H1 (cell line): ENCODE data around the gene CREB1. TPM values are rescaled to one million over a fixed set of nuclear protein-coding genes. Genes with fewer than 3 reads are reported as not detected.

Experiments used
- CTCF ChIA-PET: fragments of 300-600 bp; sonication (Branson Sonifier 250); formaldehyde crosslinking; loops from one replicate; lab custom pipeline; 2021; ENCODE audit not compliant: partially characterized antibody; lab: Charles Lee
- POLR2A ChIA-PET: fragments of 300-600 bp; sonication (Branson Sonifier 250); formaldehyde crosslinking; loops from one replicate; lab custom pipeline; 2021; ENCODE audit warnings: inconsistent platforms; ENCODE audit not compliant: partially characterized antibody; lab: Charles Lee
- DNase-seq, 2 experiments: peaks; one replicate each; pipeline versions ENCODE4 v3.0.0 to v3.0.0-alpha.2; 2010 to 2022; ENCODE audit warnings: low spot score in 2 of 2, low read depth in 1 of 2, mixed read lengths in 1 of 2
- FAIRE-seq: peaks from 2 replicates; lab custom pipeline; 2011; peaks lifted over from hg19 to GRCh38; lab: Jason Lieb, UNC
- H2AFZ ChIP-seq: 2 replicates; pipeline ENCODE4 v1.8.1; 2012; ENCODE audit warnings: low read length, inconsistent platforms
- H2AK5ac ChIP-seq: 2 replicates; pipeline ENCODE4 v1.6.1; 2013; ENCODE audit warnings: low read depth, low read length
- H2BK120ac ChIP-seq: replicated peaks from 2 replicates; pipeline ENCODE3; 2013; ENCODE audit warnings: low read depth, low read length, inconsistent platforms
- H2BK12ac ChIP-seq: 2 replicates; pipeline ENCODE4 v1.6.1; 2013; ENCODE audit warnings: low read depth, low read length
- H2BK15ac ChIP-seq: 2 replicates; pipeline ENCODE4 v1.6.1; 2013; ENCODE audit warnings: low read length
- H2BK20ac ChIP-seq: 2 replicates; pipeline ENCODE4 v1.6.1; 2013; ENCODE audit warnings: low read length
- H2BK5ac ChIP-seq: 2 replicates; pipeline ENCODE4 v1.6.1; 2013; ENCODE audit warnings: low read depth, low read length
- H3K14ac ChIP-seq: 2 replicates; pipeline ENCODE4 v1.6.1; 2013; ENCODE audit warnings: inconsistent platforms; ENCODE audit not compliant: insufficient read length
- H3K18ac ChIP-seq: 2 replicates; pipeline ENCODE4 v1.6.1; 2013; ENCODE audit warnings: low read length; ENCODE audit errors: extremely low read depth
- H3K23ac ChIP-seq: 2 replicates; pipeline ENCODE4 v1.6.1; 2013; ENCODE audit warnings: inconsistent platforms; ENCODE audit not compliant: insufficient read length
- H3K23me2 ChIP-seq: 2 replicates; pipeline ENCODE4 v1.6.1; 2013; ENCODE audit warnings: low read depth, low read length
- H3K27ac ChIP-seq: 2 replicates; pipeline ENCODE4 v1.6.1; 2011; ENCODE audit warnings: low read depth, low read length, inconsistent platforms
- H3K27me3 ChIP-seq, 4 experiments: replicated peaks in 1 of 4; 1 replicate in 1 of 4; 2 replicates in 3 of 4; pipeline versions ENCODE4 v1.6.1 to v1.8.1; 2011 to 2013; ENCODE audit warnings: low read length in 3 of 4, mild to moderate bottlenecking in 3 of 4, inconsistent platforms in 2 of 4, mixed read lengths in 2 of 4, moderate library complexity in 1 of 4; ENCODE audit not compliant: control insufficient read depth in 3 of 4, insufficient read depth in 3 of 4; ENCODE audit errors: extremely low read depth in 1 of 4
- H3K36me3 ChIP-seq, 4 experiments: 2 replicates each; pipeline versions ENCODE4 v1.6.1 to v1.8.1; 2011 to 2013; ENCODE audit warnings: mild to moderate bottlenecking in 4 of 4, low read length in 3 of 4, moderate library complexity in 2 of 4, control low read depth in 1 of 4, inconsistent platforms in 1 of 4; ENCODE audit not compliant: insufficient read depth in 4 of 4, control insufficient read depth in 2 of 4
- H3K4ac ChIP-seq: replicated peaks from 2 replicates; pipeline ENCODE3; 2013; ENCODE audit warnings: low read length, low read depth, mixed read lengths, inconsistent platforms; ENCODE audit not compliant: insufficient read length
- H3K4me1 ChIP-seq, 4 experiments: replicated peaks in 1 of 4; 1 replicate in 1 of 4; 2 replicates in 3 of 4; pipeline versions ENCODE4 v1.6.1 to v1.8.1; 2011 to 2013; ENCODE audit warnings: low read length in 3 of 4, inconsistent platforms in 2 of 4, mixed read lengths in 1 of 4; ENCODE audit not compliant: insufficient read depth in 4 of 4, control insufficient read depth in 3 of 4
- H3K4me2 ChIP-seq, 2 experiments: 2 replicates each; pipeline versions ENCODE4 v1.6.1 to v1.8.1; 2011 to 2013; ENCODE audit warnings: low read depth in 2 of 2, low read length in 2 of 2, control low read depth in 1 of 2, inconsistent platforms in 1 of 2, mild to moderate bottlenecking in 1 of 2; ENCODE audit not compliant: insufficient read depth in 1 of 2
- H3K4me3 ChIP-seq, 4 experiments: fragments of 200-600, 300-600 bp in 1 of 4; sonication (generic), shearing (Covaris generic), sonication (Bioruptor Twin) in 1 of 4; 2 replicates each; pipeline versions ENCODE4 v1.5.1 to v1.8.1; 2011 to 2016; ENCODE audit warnings: low read length in 4 of 4, low read depth in 3 of 4, control low read depth in 2 of 4, inconsistent platforms in 2 of 4, mild to moderate bottlenecking in 2 of 4, mixed read lengths in 1 of 4, moderate library complexity in 1 of 4; ENCODE audit not compliant: insufficient read depth in 2 of 4; ENCODE audit errors: extremely low read depth in 1 of 4
- H3K56ac ChIP-seq: replicated peaks from 2 replicates; pipeline ENCODE3; 2013; ENCODE audit warnings: low read depth, mild to moderate bottlenecking, mixed read lengths, low read length, inconsistent platforms; ENCODE audit not compliant: insufficient read length
- H3K79me1 ChIP-seq: 2 replicates; pipeline ENCODE4 v1.6.1; 2013; ENCODE audit warnings: low read depth, low read length, control low read depth
- H3K79me2 ChIP-seq, 2 experiments: 2 replicates each; pipeline versions ENCODE4 v1.6.1 to v1.8.1; 2012 to 2013; ENCODE audit warnings: low read length in 2 of 2, mild to moderate bottlenecking in 2 of 2, inconsistent platforms in 1 of 2; ENCODE audit not compliant: insufficient read depth in 2 of 2, control insufficient read depth in 1 of 2
- H3K9ac ChIP-seq, 4 experiments: replicated peaks in 1 of 4; 1 replicate in 1 of 4; 2 replicates in 3 of 4; pipeline versions ENCODE4 v1.6.1 to v1.8.1; 2011 to 2013; ENCODE audit warnings: low read depth in 3 of 4, low read length in 3 of 4, control low read depth in 2 of 4, mild to moderate bottlenecking in 2 of 4, moderate library complexity in 2 of 4, inconsistent platforms in 1 of 4; ENCODE audit errors: extremely low read depth in 1 of 4
- H3K9me3 ChIP-seq, 2 experiments: 2 replicates each; pipeline versions ENCODE4 v1.6.1 to v1.8.1; 2012 to 2013; ENCODE audit warnings: mild to moderate bottlenecking in 2 of 2, moderate library complexity in 2 of 2, control low read depth in 1 of 2, inconsistent platforms in 1 of 2, low read depth in 1 of 2, low read length in 1 of 2, mixed read lengths in 1 of 2; ENCODE audit not compliant: insufficient read depth in 2 of 2
- H4K20me1 ChIP-seq, 2 experiments: replicated peaks in 1 of 2; 2 replicates each; pipeline versions ENCODE3 to v1.8.1; 2011 to 2013; ENCODE audit warnings: inconsistent platforms in 2 of 2, low read length in 2 of 2, mild to moderate bottlenecking in 1 of 2; ENCODE audit not compliant: insufficient read depth in 2 of 2, control insufficient read depth in 1 of 2
- H4K5ac ChIP-seq: 2 replicates; pipeline ENCODE4 v1.6.1; 2013; ENCODE audit warnings: low read length, low read depth, mixed read lengths, inconsistent platforms; ENCODE audit not compliant: insufficient read length
- H4K8ac ChIP-seq: 2 replicates; pipeline ENCODE4 v1.8.0; 2013; ENCODE audit warnings: mild to moderate bottlenecking, moderate library complexity, low read length, inconsistent platforms; ENCODE audit not compliant: insufficient read depth; ENCODE audit errors: extremely low read depth
- H4K91ac ChIP-seq: replicated peaks from 2 replicates; pipeline ENCODE3; 2013; ENCODE audit warnings: low read length, mixed read lengths, inconsistent platforms; ENCODE audit not compliant: insufficient read length
- CBX8 ChIP-seq: fragments of 300-800, 300-1000 bp; sonication (generic); IDR thresholded peaks from 2 replicates; pipeline ENCODE4 v1.7.1; 2016; ENCODE audit warnings: low read depth, low read length, borderline replicate concordance
- CHD1 ChIP-seq: IDR thresholded peaks from 2 replicates; pipeline ENCODE4 v1.6.1; 2012; ENCODE audit warnings: low read depth, low read length, improper control_type of control experiment
- HDAC2 ChIP-seq, 2 experiments: fragments of 300-600 bp in 1 of 2; sonication (generic) in 1 of 2; IDR thresholded peaks; 2 replicates each; pipeline ENCODE4 v1.6.1; 2011 to 2012; ENCODE audit warnings: low read depth in 2 of 2, low read length in 2 of 2, mild to moderate bottlenecking in 2 of 2, moderate library complexity in 2 of 2, borderline replicate concordance in 1 of 2, inconsistent platforms in 1 of 2
- SAP30 ChIP-seq: fragments of 300-600 bp; sonication (generic); IDR thresholded peaks from 2 replicates; pipeline ENCODE4 v1.7.1; 2012; ENCODE audit warnings: low read length, moderate library complexity, mild to moderate bottlenecking, inconsistent platforms; ENCODE audit not compliant: insufficient read depth, insufficient replicate concordance
- SP2 ChIP-seq: IDR thresholded peaks from 2 replicates; pipeline ENCODE4 v1.6.1; 2012; ENCODE audit warnings: mild to moderate bottlenecking, low read length, inconsistent platforms
- YY1 ChIP-seq: IDR thresholded peaks from 2 replicates; pipeline ENCODE4 v1.6.1; 2011; ENCODE audit warnings: low read depth, mild to moderate bottlenecking, low read length
- ZNF274 ChIP-seq: IDR thresholded peaks from 2 replicates; pipeline ENCODE4 v1.7.0; 2012; ENCODE audit warnings: low read length, borderline replicate concordance; ENCODE audit errors: extremely low read depth
- polyA plus RNA-seq, 7 experiments: library from polyadenylated mRNA; depleted of rRNA in 3 of 7; stranded (reverse) in 5 of 7; unstranded in 2 of 7; fragments of >200 nt in 5 of 7; fragments of 200-250 nt in 2 of 7; gene quantifications; 1 replicate in 5 of 7; 2 replicates in 1 of 7; 4 replicates in 1 of 7; pipeline versions ENCODE4 v1.2.1 to v1.2.3, GENCODE V29; 2011 to 2013; ENCODE audit warnings: missing spikeins in 2 of 7, mixed read lengths in 2 of 7
- total RNA-seq: library from RNA; stranded (reverse); fragmentation: NEBNext Ultra II Directional; extraction: Animal tissue kit (Norgen Biotek cat#: 25700); gene quantifications from 2 replicates; pipeline ENCODE4 v1.2.1, GENCODE V29; 2021
- TF ChIP-seq, protein P1 (sequence below): IDR thresholded peaks from 2 replicates; pipeline ENCODE4 v1.6.1; 2012; ENCODE audit warnings: inconsistent platforms
- TF ChIP-seq, protein P2 (sequence below): IDR thresholded peaks from 2 replicates; pipeline ENCODE4 v1.6.1; 2011; ENCODE audit warnings: low read depth, mild to moderate bottlenecking, low read length; ENCODE audit not compliant: insufficient read depth

CREB1 gene
- total and polyA plus RNA-seq, 2 of the 8 experiments (the other 6 are each of a cell fraction or from before 2014, with no cell fraction given) = 46.3 to 99.0 TPM

DNA sequence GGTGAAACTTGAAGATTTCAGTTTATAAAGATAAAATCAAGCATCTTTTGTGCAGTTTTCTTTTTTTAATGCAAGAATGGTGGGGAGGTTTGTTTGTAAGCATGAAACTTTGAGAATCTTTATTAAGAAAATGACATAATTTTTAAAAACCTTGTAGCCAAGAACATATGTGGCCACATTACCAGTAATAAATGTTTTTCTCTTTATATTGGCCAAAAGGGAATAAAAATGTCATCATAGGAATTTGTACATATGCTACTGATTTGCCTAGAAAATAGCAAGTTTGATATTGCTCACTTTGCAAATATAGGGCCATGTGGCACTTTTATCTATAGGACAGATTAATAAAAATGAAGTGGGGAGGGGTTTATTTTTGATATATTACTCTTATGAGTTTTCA, 69.9 kb downstream of the CREB1 start:
- ChIA-PET POLR2A (no interaction called here), CTCF (interaction anchor here (0.7 to 1.3 kb wide), 2 partner anchors 473 to 582 kb away, joined by 3 read pairs; no protein-coding TSS in a partner anchor)
- FAIRE-seq = no peak

More for the DNA sequence above, 69.9 kb downstream of the CREB1 start:
- Histone ChIP-seq H2BK15ac (no peak overlapping the region), H3K27ac (no peak overlapping the region), H3K27me3 (peaks cover 0 to 1% (median 0%) of the 10 kb centered on the region in 4 experiments; a peak in 1 of 7 replicates), H3K56ac (no peak overlapping the region), H3K23me2 (no peaks in the 10 kb centered on the region; the same call in 1 of the 2 replicates), H3K4ac (no peak overlapping the region), H4K20me1 (peaks cover 0 to 1% of the 10 kb centered on the region in 2 experiments), H3K4me3 (no peak overlapping the region), H4K91ac (no peak overlapping the region), H2AK5ac (no peak overlapping the region), H3K4me1 (no peaks in the 10 kb centered on the region), H3K14ac (no peak overlapping the region), H4K5ac (no peak overlapping the region), H3K18ac (no peak overlapping the region), H2BK5ac (no peak overlapping the region), H3K23ac (no peak overlapping the region), H3K36me3 (peaks cover 0 to 37% (median 2%) of the 10 kb centered on the region in 4 experiments; a peak in 2 of 8 replicates), H3K79me1 (no peaks in the 10 kb centered on the region), H2BK20ac (no peak overlapping the region), H3K9ac (no peak overlapping the region), H2AFZ (no peak overlapping the region), H3K9me3 (no peaks in the 10 kb centered on the region), H3K4me2 (no peak overlapping the region), H2BK120ac (no peak overlapping the region), H4K8ac (no peak overlapping the region), H2BK12ac (no peak overlapping the region), H3K79me2 (no peaks in the 10 kb centered on the region)
- no peak for DNase-seq
- TF ChIP-seq ZNF274 (no peak), HDAC2 (IDR thresholded peaks at IDR 0.05; ENCODE audit: borderline replicate concordance in 1 of 2, low read depth in 2 of 2, low read length in 2 of 2) (no peak), CBX8 (no peak), CHD1 (no peak), YY1 (no peak), SP2 (no peak), SAP30 (no peak)
- TF ChIP-seq, protein P1, sequence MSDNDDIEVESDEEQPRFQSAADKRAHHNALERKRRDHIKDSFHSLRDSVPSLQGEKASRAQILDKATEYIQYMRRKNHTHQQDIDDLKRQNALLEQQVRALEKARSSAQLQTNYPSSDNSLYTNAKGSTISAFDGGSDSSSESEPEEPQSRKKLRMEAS = no peak
- TF ChIP-seq, protein P2, sequence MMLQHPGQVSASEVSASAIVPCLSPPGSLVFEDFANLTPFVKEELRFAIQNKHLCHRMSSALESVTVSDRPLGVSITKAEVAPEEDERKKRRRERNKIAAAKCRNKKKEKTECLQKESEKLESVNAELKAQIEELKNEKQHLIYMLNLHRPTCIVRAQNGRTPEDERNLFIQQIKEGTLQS = no peak
